HEK293 (cell line): ENCODE results near the gene TRAF3IP3.

Source experiments
- CTCF ChIA-PET: fragments of 350-600 bp; formaldehyde crosslinking; extraction: SDS; loops from one replicate; lab custom pipeline; 2021; ENCODE audit warnings: antibody characterized with exemption; lab: Yijun Ruan, JAX
- POLR2A ChIA-PET: fragments of 300-600 bp; formaldehyde crosslinking; extraction: SDS; loops from one replicate; lab custom pipeline; 2020; ENCODE audit warnings: antibody characterized with exemption, inconsistent platforms; lab: Yijun Ruan, JAX
- H3K27ac ChIP-seq: fragments of 200-500 bp; sonication (Bioruptor generic); 2 replicates; pipeline ENCODE4 v1.5.1; 2014; ENCODE audit warnings: low read depth, low read length, control low read depth, inconsistent platforms; ENCODE audit errors: extremely low read depth
- H3K36me3 ChIP-seq, 2 experiments: fragments of 200-500 bp in 1 of 2; sonication (Bioruptor generic) in 1 of 2; 1 replicate in 1 of 2; 2 replicates in 1 of 2; pipeline ENCODE4 v1.5.1; 2014 to 2017; ENCODE audit warnings: inconsistent platforms in 2 of 2, low read length in 2 of 2; ENCODE audit not compliant: control insufficient read depth in 2 of 2, insufficient read depth in 1 of 2
- H3K4me1 ChIP-seq: fragments of 200-500 bp; sonication (Bioruptor generic); 2 replicates; pipeline ENCODE4 v1.5.1; 2014; ENCODE audit warnings: mild to moderate bottlenecking, low read length, inconsistent platforms; ENCODE audit not compliant: control insufficient read depth, insufficient read depth
- H3K4me3 ChIP-seq: 2 replicates; pipeline ENCODE4 v1.5.1; 2011; ENCODE audit warnings: low read depth, mild to moderate bottlenecking, control low read depth, low read length, moderate library complexity
- H3K9me3 ChIP-seq: fragments of 200-500 bp; sonication (Bioruptor generic); 2 replicates; pipeline ENCODE4 v1.5.1; 2014; ENCODE audit warnings: low read depth, low read length, inconsistent platforms; ENCODE audit not compliant: control insufficient read depth, insufficient read depth
- BCL11B ChIP-seq: fragments of 450-650 bp; formaldehyde crosslinking; IDR thresholded peaks from 2 replicates; pipeline ENCODE4 v1.5.1; 2016; ENCODE audit warnings: low read depth, missing biosample characterization, missing genetic modification characterization
- GLIS1 ChIP-seq: fragments of 450-650 bp; formaldehyde crosslinking; IDR thresholded peaks from 2 replicates; pipeline ENCODE4 v1.5.1; 2016; ENCODE audit warnings: missing biosample characterization, missing genetic modification characterization
- IKZF3 ChIP-seq: fragments of 450-650 bp; IDR thresholded peaks from 2 replicates; pipeline ENCODE4 v1.5.0; 2018; ENCODE audit warnings: missing biosample characterization, mild to moderate bottlenecking, missing genetic modification characterization, moderate library complexity
- REPIN1 ChIP-seq: fragments of 450-650 bp; formaldehyde crosslinking; IDR thresholded peaks from 2 replicates; pipeline ENCODE4 v1.5.1; 2017; ENCODE audit warnings: missing biosample characterization, missing genetic modification characterization, low read depth
- ZBTB49 ChIP-seq: fragments of 450-650 bp; formaldehyde crosslinking; IDR thresholded peaks from 2 replicates; pipeline ENCODE4 v1.5.1; 2016; ENCODE audit warnings: missing biosample characterization, missing genetic modification characterization, low read depth
- ZIC2 ChIP-seq: fragments of 450-650 bp; formaldehyde crosslinking; IDR thresholded peaks from 2 replicates; pipeline ENCODE4 v1.5.1; 2016; ENCODE audit warnings: missing biosample characterization, missing genetic modification characterization
- ZNF155 ChIP-seq: fragments of 450-650 bp; formaldehyde crosslinking; IDR thresholded peaks from 2 replicates; pipeline ENCODE4 v1.5.1; 2016; ENCODE audit warnings: missing biosample characterization, missing genetic modification characterization
- ZNF239 ChIP-seq: fragments of 450-650 bp; formaldehyde crosslinking; IDR thresholded peaks from 2 replicates; pipeline ENCODE4 v1.5.1; 2016; ENCODE audit warnings: missing biosample characterization, missing genetic modification characterization
- ZNF37A ChIP-seq: fragments of 450-650 bp; IDR thresholded peaks from 2 replicates; pipeline ENCODE4 v1.5.1; 2018; ENCODE audit warnings: missing biosample characterization, missing genetic modification characterization
- ZNF433 ChIP-seq: fragments of 450-650 bp; formaldehyde crosslinking; IDR thresholded peaks from 2 replicates; pipeline ENCODE4 v1.5.1; 2016; ENCODE audit warnings: missing biosample characterization, missing genetic modification characterization, low read depth
- ZNF449 ChIP-seq: fragments of 450-650 bp; formaldehyde crosslinking; IDR thresholded peaks from 2 replicates; pipeline ENCODE4 v1.5.1; 2017; ENCODE audit warnings: missing biosample characterization, mild to moderate bottlenecking, missing genetic modification characterization, moderate library complexity
- ZNF549 ChIP-seq: fragments of 450-650 bp; IDR thresholded peaks from 2 replicates; pipeline ENCODE4 v1.5.1; 2018; ENCODE audit warnings: missing biosample characterization, missing genetic modification characterization, mild to moderate bottlenecking, inconsistent platforms, moderate library complexity
- ZNF677 ChIP-seq: fragments of 450-650 bp; IDR thresholded peaks from 2 replicates; pipeline ENCODE4 v1.5.0; 2018; ENCODE audit warnings: missing biosample characterization, mild to moderate bottlenecking, missing genetic modification characterization, moderate library complexity
- ZNF785 ChIP-seq: fragments of 450-650 bp; formaldehyde crosslinking; IDR thresholded peaks from 2 replicates; pipeline ENCODE4 v1.5.1; 2016; ENCODE audit warnings: missing biosample characterization, missing genetic modification characterization
- TF ChIP-seq, protein P1 (sequence below): fragments of 450-650 bp; formaldehyde crosslinking; IDR thresholded peaks from 2 replicates; pipeline ENCODE4 v1.5.1; 2016; ENCODE audit warnings: missing biosample characterization, missing genetic modification characterization
- TF ChIP-seq, protein P2 (sequence below): sonication (generic); formaldehyde crosslinking; IDR thresholded peaks from 2 replicates; pipeline ENCODE4 v1.8.1; 2022; ENCODE audit warnings: mild to moderate bottlenecking, moderate library complexity, missing genetic modification reagents

The TRAF3IP3 gene

GRCh38 chr1:209747580-209748262 lies 8.1 kb upstream of the TRAF3IP3 start (continued):
- no peak for TF ChIP-seq ZBTB49 (tag by site-specific recombination)

- Histone ChIP-seq H3K4me1 (peaks cover 6% of the 10 kb centered on the region; the same call in 1 of the 2 replicates), H3K36me3 (no peaks in the 10 kb centered on the region), H3K4me3 (no peak overlapping the region), H3K27ac (no peak overlapping the region), H3K9me3 (no peaks in the 10 kb centered on the region)
- peak; percentile 21; the same call in 1 of the 2 replicates for TF ChIP-seq GLIS1
- TF ChIP-seq, protein P1, sequence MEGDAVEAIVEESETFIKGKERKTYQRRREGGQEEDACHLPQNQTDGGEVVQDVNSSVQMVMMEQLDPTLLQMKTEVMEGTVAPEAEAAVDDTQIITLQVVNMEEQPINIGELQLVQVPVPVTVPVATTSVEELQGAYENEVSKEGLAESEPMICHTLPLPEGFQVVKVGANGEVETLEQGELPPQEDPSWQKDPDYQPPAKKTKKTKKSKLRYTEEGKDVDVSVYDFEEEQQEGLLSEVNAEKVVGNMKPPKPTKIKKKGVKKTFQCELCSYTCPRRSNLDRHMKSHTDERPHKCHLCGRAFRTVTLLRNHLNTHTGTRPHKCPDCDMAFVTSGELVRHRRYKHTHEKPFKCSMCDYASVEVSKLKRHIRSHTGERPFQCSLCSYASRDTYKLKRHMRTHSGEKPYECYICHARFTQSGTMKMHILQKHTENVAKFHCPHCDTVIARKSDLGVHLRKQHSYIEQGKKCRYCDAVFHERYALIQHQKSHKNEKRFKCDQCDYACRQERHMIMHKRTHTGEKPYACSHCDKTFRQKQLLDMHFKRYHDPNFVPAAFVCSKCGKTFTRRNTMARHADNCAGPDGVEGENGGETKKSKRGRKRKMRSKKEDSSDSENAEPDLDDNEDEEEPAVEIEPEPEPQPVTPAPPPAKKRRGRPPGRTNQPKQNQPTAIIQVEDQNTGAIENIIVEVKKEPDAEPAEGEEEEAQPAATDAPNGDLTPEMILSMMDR (tag by site-specific recombination) = no peak
- no peak for TF ChIP-seq ZNF677 (tag by site-specific recombination)
- no peak for TF ChIP-seq ZNF433 (tag by site-specific recombination)
- no peak for TF ChIP-seq BCL11B (tag by site-specific recombination)
- no peak for TF ChIP-seq REPIN1
- TF ChIP-seq ZNF785 (tag by site-specific recombination) = no peak
- no peak for TF ChIP-seq ZNF239 (tag by site-specific recombination)
- TF ChIP-seq ZNF549 (tag by site-specific recombination) = no peak
- no peak for TF ChIP-seq ZNF37A (tag by site-specific recombination)
- TF ChIP-seq, protein P2, sequence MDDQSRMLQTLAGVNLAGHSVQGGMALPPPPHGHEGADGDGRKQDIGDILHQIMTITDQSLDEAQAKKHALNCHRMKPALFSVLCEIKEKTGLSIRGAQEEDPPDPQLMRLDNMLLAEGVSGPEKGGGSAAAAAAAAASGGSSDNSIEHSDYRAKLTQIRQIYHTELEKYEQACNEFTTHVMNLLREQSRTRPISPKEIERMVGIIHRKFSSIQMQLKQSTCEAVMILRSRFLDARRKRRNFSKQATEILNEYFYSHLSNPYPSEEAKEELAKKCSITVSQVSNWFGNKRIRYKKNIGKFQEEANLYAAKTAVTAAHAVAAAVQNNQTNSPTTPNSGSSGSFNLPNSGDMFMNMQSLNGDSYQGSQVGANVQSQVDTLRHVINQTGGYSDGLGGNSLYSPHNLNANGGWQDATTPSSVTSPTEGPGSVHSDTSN (CRISPR knock-in tag) = no peak
- no peak for TF ChIP-seq ZNF155 (tag by site-specific recombination)
- TF ChIP-seq ZIC2 (tag by site-specific recombination) = peak; percentile 14; the same call in 1 of the 2 replicates
- no peak for TF ChIP-seq ZNF449
- no peak for TF ChIP-seq IKZF3 (tag by site-specific recombination)
- POLR2A ChIA-PET = interaction anchor here (1.2 to 2.6 kb wide), 2 partner anchors 36 to 99 kb away, joined by 4 to 9 read pairs; partner anchors contain the start of gene C1orf74
- CTCF ChIA-PET = interaction anchor here (0.6 to 2.7 kb wide), 40 partner anchors 7 to 400 kb away, joined by 3 to 28 read pairs (median 4); partner anchors contain the start of genes C1orf74, IRF6 and TRAF3IP3
Observed at GRCh38 chr1:209748620-209749019, 7.2 kb upstream of the TRAF3IP3 start.
